Chondrocyte (in vitro differentiated cells): ENCODE results near the gene DBH. TPM values are rescaled to one million over a fixed set of nuclear protein-coding genes. Genes with fewer than 3 reads are reported as not detected.

Experiments
- DNase-seq: peaks from one replicate; pipeline ENCODE4 v3.0.0; 2021; ENCODE audit warnings: mixed read lengths, low spot score
- H3K27ac Mint-ChIP-seq: one replicate; pipeline ENCODE4 v1.8.0; 2021; ENCODE audit warnings: mild to moderate bottlenecking, moderate library complexity, mixed read lengths; ENCODE audit not compliant: unreplicated experiment
- H3K27me3 Mint-ChIP-seq: 2 replicates; pipeline ENCODE4 v1.8.0; 2021; ENCODE audit warnings: low read depth, mixed read lengths
- H3K36me3 Mint-ChIP-seq: 2 replicates; pipeline ENCODE4 v1.8.0; 2021; ENCODE audit warnings: low read depth, mixed read lengths
- H3K4me1 Mint-ChIP-seq: 2 replicates; pipeline ENCODE4 v1.8.0; 2021; ENCODE audit warnings: low read depth, mild to moderate bottlenecking, mixed read lengths
- H3K4me3 Mint-ChIP-seq: one replicate; pipeline ENCODE4 v1.8.0; 2021; ENCODE audit warnings: mild to moderate bottlenecking, moderate library complexity, mixed read lengths; ENCODE audit not compliant: unreplicated experiment
- H3K9me3 Mint-ChIP-seq: 2 replicates; pipeline ENCODE4 v1.8.0; 2021; ENCODE audit warnings: low read depth, mixed read lengths
- total RNA-seq: library from RNA; stranded (reverse); gene quantifications from 3 replicates; pipeline ENCODE4 v1.2.1, GENCODE V29; 2021
- TF ChIP-seq, protein P1 (sequence below): fragments of 200-600 bp; sonication (generic); IDR thresholded peaks from 2 replicates; pipeline ENCODE4 v1.5.0; 2021; ENCODE audit warnings: antibody characterized with exemption, mild to moderate bottlenecking, moderate library complexity

DBH gene
- total RNA-seq, 1 donor from 2014 or later = not detected

DNA sequence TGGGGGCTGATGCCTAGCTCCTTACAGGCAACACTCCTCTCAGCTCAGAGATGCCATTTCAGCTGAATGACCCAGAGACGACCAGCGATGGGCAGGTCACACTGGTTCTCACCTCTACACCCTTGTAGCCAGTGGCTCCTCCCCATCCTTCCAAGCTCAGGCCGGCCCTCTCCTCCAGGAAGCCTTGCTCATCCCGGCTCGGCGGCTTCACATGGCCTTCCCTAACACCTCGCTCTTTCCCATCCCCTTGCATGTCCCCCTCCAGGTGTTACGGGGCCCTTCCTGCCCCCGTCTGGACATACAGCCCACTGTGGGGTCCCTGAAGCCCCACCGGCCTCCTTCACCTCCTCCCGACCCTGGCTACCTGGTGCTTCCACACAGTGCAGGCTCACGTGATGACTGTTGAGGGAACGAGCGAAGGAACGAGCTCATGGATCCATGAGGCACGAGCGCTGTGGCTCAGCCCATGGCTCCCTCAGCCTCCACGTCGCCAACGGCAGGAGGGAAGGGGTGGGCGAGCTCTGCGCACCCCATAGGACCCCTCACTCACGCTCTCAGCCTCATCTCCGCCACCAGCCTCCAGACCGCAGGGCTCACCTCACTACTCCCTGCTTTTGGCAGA is 56.3 kb downstream of the DBH start:
- H3K4me1 Mint-ChIP-seq = peaks cover 11% of the 10 kb centered on the region
- H3K27ac Mint-ChIP-seq = no peak overlapping the region
- H3K4me3 Mint-ChIP-seq = no peak overlapping the region
- DNase-seq = peak; percentile 68
- H3K27me3 Mint-ChIP-seq = peaks cover 24% of the 10 kb centered on the region
- H3K36me3 Mint-ChIP-seq = peaks cover 2% of the 10 kb centered on the region
- H3K9me3 Mint-ChIP-seq = no peaks in the 10 kb centered on the region
- TF ChIP-seq, protein P1, sequence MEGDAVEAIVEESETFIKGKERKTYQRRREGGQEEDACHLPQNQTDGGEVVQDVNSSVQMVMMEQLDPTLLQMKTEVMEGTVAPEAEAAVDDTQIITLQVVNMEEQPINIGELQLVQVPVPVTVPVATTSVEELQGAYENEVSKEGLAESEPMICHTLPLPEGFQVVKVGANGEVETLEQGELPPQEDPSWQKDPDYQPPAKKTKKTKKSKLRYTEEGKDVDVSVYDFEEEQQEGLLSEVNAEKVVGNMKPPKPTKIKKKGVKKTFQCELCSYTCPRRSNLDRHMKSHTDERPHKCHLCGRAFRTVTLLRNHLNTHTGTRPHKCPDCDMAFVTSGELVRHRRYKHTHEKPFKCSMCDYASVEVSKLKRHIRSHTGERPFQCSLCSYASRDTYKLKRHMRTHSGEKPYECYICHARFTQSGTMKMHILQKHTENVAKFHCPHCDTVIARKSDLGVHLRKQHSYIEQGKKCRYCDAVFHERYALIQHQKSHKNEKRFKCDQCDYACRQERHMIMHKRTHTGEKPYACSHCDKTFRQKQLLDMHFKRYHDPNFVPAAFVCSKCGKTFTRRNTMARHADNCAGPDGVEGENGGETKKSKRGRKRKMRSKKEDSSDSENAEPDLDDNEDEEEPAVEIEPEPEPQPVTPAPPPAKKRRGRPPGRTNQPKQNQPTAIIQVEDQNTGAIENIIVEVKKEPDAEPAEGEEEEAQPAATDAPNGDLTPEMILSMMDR = no peak

DNA sequence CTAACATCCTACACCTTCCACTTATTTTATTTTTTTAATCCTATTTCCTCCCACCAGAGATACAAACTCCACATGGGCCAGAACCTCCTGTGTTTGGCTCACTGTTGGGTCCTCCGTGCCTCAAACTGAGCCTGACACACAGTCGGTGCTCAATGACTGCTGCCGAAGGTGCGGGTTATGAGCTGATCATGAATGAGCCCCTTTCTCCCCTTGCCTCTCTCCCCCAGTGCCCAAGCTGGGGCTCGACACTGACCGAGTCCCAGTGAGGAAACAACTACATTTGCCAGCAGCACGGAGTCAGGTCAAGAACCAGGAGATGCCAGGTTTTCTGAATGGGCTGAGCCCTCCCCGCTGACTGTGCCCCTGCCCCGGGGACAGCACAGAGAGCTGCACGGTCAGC is 57.0 kb downstream of the DBH start:
- Mint-ChIP-seq H3K27me3 (peaks cover 27% of the 10 kb centered on the region), H3K4me3 (no peak overlapping the region), H3K36me3 (peaks cover 2% of the 10 kb centered on the region), H3K27ac (no peak overlapping the region), H3K4me1 (peaks cover 11% of the 10 kb centered on the region), H3K9me3 (no peaks in the 10 kb centered on the region)
- TF ChIP-seq, protein P1 = no peak
- DNase-seq = peak; percentile 68

DNA sequence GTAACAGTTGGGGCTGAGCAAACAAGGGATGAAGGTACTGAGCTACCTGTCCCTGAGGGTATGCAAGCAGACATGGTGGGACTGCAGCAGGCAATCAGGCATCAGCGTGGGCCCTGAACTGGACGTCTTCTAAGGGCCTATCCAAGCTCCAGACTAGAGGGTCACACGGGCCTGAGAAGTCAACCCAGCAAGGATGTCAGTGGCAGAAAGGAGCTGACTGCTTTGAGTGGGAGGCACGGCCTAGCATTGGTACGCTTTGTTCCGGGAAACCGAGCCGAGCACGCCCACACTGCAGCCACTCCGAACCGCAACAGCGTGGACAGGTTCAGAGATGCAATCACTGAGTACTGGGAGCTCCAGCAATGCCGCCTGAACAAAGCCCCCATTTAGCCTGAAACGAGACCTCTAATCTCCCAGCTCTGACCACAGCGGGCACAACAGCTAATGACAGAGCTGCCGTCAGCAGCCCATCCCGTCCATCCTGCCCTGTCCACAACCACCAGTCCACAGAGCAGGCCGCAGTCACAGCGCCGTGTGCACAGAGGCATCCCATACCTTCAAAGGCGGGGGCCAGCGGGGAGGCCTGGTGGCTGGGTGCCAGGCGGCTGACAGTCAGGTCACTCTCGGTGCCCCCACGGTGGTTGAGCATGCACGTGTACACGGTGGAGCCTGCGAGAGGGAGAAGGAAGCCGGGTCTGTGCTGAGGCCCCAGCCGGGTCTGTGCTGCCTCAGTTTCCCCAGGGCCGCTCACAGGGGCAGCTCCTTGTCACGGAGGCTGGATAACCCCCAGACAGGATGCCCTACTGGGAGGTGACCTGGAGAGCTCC is 57.8 kb downstream of the DBH start:
- H3K4me1 Mint-ChIP-seq = peaks cover 11% of the 10 kb centered on the region

DNA sequence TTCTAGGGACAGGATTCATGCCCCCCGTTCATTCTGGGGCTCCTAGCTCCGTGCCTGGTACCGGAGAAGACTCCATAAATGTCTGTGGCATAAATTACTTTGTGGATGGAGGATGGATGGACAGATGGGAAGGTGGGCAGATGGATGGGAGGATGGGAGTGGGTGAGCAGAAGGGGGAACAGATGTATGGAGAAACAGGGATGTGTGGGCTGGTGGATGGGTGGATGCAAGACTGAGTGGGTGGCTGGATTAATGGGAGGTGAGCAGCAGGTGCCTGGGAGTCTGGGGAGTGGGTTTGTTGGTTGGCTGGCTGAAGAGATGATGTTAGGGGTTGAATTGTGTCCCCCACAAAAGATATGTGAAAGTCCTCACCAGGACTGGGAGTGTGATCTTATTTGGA is 58.5 kb downstream of the DBH start:
- TF ChIP-seq, protein P1 = no peak
- Mint-ChIP-seq H3K4me1 (peaks cover 11% of the 10 kb centered on the region), H3K4me3 (no peak overlapping the region), H3K27me3 (peaks cover 34% of the 10 kb centered on the region), H3K9me3 (peaks cover 3% of the 10 kb centered on the region), H3K36me3 (peaks cover 3% of the 10 kb centered on the region), H3K27ac (no peak overlapping the region)
- no peak for DNase-seq

More for the DNA sequence above, 57.8 kb downstream of the DBH start:
- no peaks in the 10 kb centered on the region for H3K9me3 Mint-ChIP-seq
- peak; percentile 56 for DNase-seq
- no peak overlapping the region for H3K27ac Mint-ChIP-seq
- TF ChIP-seq, protein P1 = no peak
- H3K27me3 Mint-ChIP-seq = peaks cover 34% of the 10 kb centered on the region
- no peak overlapping the region for H3K4me3 Mint-ChIP-seq
- peaks cover 2% of the 10 kb centered on the region for H3K36me3 Mint-ChIP-seq

DNA sequence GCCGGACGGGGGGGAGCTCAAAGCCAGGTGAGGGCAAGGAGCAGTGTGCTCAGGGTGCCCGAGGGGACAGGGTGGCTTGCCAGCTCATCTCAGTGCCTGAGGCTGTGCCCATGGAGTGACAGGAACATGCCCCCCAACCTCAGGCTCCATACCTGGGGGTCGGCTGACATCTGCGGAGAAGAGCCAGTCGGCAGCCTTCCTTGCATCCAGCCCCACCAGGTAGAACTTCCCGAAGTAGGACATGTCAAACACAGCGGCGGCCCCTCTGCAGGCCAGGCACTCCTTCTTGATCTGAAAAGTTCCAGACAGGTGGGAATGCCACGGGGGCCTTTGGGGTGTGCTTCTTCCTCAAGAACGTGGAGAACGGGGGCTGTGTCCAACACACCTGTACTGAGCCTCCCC is 59.9 kb downstream of the DBH start:
- Mint-ChIP-seq H3K4me3 (no peak overlapping the region), H3K4me1 (peaks cover 11% of the 10 kb centered on the region), H3K27me3 (peaks cover 37% of the 10 kb centered on the region), H3K27ac (no peak overlapping the region), H3K36me3 (peaks cover 3% of the 10 kb centered on the region), H3K9me3 (peaks cover 5% of the 10 kb centered on the region)
- TF ChIP-seq, protein P1 = no peak
- DNase-seq = peak; percentile 74
